Cardiac fibroblast (primary cell): Measurements from ENCODE around the gene STXBP5L.
"Not testable (repeated sequence)": the region's sequence is repeated elsewhere in the genome, so short reads cannot be mapped to it uniquely, and the experiment has no call there.

Source experiments
- DNase-seq, 2 donors: peaks; one replicate each; pipeline versions ENCODE4 v3.0.0 to v3.0.0-alpha.2; 2010; ENCODE audit warnings: low read depth in 2 of 2
- H3K4me3 ChIP-seq, 2 donors: replicated peaks in 1 of 2; 1 replicate in 1 of 2; 2 replicates in 1 of 2; pipeline ENCODE4 v1.5.1; 2011; ENCODE audit warnings: low read depth in 2 of 2, low read length in 2 of 2, mild to moderate bottlenecking in 2 of 2, moderate library complexity in 1 of 2
- TF ChIP-seq, protein P1 (sequence below): IDR thresholded peaks from one replicate; pipeline ENCODE4 v1.5.1; 2011; ENCODE audit warnings: low read depth, mild to moderate bottlenecking, low read length, inconsistent platforms

The STXBP5L gene

DNA sequence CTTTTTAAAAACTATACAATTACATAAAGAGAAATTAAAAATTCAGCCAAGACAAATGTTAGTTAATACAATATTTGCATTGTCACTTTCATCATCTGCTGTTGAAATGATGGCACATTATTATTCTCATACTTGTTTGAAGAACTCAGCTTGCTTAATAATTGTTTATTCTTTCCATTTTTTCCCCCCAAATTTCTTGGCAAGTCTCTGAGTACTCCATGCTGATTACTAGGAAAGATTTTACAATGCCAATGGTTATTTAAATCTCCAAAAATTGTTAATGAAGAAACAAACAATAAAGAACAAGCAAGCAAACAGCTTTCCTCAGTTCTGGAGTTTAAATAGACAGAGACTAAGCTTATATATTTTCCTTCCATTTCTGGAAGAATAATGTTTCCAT lies 15.1 kb upstream of the STXBP5L start:
- H3K4me3 ChIP-seq = no peak overlapping the region
- DNase-seq = no peak
- TF ChIP-seq, protein P1, sequence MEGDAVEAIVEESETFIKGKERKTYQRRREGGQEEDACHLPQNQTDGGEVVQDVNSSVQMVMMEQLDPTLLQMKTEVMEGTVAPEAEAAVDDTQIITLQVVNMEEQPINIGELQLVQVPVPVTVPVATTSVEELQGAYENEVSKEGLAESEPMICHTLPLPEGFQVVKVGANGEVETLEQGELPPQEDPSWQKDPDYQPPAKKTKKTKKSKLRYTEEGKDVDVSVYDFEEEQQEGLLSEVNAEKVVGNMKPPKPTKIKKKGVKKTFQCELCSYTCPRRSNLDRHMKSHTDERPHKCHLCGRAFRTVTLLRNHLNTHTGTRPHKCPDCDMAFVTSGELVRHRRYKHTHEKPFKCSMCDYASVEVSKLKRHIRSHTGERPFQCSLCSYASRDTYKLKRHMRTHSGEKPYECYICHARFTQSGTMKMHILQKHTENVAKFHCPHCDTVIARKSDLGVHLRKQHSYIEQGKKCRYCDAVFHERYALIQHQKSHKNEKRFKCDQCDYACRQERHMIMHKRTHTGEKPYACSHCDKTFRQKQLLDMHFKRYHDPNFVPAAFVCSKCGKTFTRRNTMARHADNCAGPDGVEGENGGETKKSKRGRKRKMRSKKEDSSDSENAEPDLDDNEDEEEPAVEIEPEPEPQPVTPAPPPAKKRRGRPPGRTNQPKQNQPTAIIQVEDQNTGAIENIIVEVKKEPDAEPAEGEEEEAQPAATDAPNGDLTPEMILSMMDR = no peak

DNA sequence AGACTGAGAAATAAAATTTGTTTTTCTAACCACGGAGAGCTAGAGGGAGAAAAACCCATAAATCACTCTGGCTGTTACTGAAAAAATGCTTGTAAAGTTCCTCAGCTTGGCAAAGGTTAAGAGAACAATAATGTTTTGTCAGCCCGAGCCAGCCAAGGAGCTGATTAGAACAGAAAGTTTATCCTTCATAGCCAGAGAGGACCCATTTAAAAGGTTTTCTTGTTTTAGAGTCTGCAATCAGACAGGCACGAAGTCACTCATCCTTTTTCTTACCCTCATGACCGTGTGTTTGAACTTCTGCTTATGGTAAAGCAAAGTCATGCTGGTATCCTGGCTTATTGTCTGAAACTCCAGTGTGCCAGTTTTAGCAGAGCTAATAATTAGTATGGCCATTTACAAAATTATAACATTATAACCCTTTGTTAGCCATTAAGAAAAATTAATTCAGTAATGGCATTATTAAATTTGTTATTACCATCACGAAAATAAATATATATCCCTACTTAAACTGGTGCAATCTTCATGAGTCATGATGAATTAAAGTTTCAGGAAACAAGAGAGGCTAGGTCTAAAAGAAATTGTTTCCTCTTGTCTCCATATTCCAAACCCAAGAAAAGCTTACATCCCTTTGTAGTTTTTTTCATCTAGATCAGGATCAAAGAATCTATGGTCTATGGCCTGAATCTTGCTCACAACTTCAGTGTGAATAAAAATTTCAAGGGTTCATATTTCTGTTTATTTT lies 13.5 kb upstream of the STXBP5L start:
- DNase-seq = peak; percentile 19 to 35
- TF ChIP-seq, protein P1 = no peak
- H3K4me3 ChIP-seq = no peak overlapping the region

DNA sequence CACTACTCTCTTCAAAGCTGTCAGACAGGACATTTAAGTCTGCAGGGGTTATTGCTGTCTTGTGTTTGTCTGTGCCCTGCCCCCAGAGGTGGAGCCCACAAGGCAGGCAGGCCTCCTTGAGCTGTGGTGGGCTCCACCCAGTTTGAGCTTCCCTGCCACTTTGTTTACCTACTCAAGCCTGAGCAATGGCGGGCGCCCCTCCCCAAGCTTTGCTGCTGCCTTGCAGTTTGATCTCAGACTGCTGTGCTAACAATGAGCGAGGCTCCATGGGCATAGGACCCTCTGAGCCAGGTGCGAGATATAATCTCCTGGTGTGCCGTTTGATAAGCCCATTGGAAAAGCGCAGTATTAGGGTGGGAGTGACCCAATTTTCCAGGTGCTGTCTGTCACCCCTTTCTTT lies 6.3 kb upstream of the STXBP5L start:
- not testable (repeated sequence) for DNase-seq, H3K4me3 ChIP-seq

DNA sequence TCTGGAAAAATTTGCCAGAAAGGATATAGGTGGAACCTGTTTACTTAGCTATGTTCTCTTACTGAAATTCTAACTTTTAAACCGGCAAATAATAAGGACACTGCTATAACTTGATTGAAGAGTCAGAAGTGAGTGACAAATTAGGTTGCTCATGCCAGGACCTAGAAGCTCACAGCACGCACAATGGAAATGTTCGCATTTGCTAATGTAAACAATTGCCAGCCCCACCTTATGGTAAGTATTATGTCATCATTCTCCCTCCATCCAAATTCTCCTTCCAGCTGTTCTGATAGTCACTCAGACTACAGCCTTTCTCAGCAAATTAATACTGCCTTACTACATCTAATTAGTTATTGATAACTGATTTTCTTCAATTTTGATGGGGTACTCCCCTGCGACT lies 4.8 kb upstream of the STXBP5L start:
- TF ChIP-seq, protein P1 = no peak
- DNase-seq = no peak
- no peak overlapping the region for H3K4me3 ChIP-seq

DNA sequence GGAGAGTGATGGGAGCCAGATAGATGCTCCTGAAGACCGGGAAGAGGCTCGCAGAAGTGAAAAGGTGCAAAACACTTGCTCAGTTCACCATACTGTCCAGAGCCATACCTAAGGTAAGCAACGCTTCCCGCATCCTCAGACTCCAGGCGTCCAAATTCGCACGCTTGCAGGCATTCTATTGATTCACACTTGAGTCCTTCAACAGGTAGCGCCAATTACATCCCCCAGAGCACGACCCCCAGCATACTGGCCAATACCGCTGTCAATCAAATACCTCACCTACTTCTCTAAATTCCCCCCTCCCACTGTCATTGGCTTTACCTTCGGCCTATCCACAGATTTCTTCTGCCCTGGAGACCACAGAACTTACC lies 361 bp upstream of the STXBP5L start:
- H3K4me3 ChIP-seq = peak overlapping the region in 1 of 2 donors; percentile 11
- no peak for DNase-seq
- TF ChIP-seq, protein P1 = no peak

DNA sequence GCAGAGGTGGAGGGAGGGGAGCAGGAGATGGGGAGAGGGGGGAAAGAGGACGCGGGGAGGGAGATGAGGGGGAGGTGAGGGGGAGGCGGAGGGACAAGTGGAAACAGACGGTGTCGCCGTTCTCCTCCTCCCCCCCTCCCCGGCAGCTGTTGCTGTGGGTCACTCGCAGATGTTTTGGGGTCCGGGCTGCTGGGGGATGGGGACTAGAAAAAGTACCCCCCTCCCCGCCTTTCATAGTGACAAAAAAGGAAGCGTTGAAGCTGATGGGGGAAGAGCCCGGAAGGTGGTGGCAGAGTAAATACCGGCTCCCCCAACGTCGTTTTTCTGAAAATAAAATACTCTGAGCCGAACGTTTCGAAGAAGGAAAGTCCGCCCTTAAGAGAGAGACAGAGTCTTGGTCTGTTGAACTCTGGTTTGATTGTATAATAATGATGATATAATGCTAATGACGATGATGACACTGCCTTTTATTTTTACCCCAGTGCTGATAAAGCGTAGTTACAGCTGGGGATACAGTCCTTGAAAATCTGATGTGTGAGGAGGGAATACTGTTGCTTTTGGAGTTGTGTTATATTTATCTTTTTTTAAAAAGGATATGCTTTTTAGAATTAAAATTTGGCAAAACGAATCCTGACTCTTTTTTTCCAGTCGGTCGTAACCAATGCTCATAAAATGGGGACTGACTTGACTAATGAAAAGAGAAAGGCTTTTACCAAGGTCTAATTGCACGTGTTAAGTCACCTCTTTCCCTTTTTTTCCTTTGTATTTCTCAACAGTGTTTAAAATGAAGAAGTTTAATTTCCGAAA lies 993 bp downstream of the STXBP5L start:
- TF ChIP-seq, protein P1 = no peak
- H3K4me3 ChIP-seq = peak overlapping the region; percentile 40 to 48
- DNase-seq = peak in 1 of 2 donors; percentile 5

DNA sequence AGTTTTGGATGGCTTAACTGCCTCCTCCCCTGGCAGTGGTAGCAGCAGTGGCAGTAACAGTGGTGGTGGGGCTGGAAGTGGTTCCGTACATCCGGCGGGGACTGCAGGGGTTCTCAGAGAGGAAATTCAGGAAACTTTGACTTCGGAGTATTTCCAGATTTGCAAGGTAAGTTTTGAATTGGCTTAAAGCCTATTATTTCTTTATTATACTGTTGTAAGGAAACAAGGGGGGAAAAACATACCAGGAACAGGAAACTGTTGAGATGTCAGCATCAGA lies 1.5 kb downstream of the STXBP5L start:
- peak overlapping the region in 1 of 2 donors; percentile 8 for H3K4me3 ChIP-seq
- TF ChIP-seq, protein P1 = no peak
- no peak for DNase-seq
